Dendritic cell treated with granulocyte-macrophage colony-stimulating factor and Interleukin-4, amounts not matched to agents 40 ng/mL and 50 ng/mL, for 4 days (primary cell): ENCODE results near the gene NAMPT.
A peak's percentile ranks its signal among the peaks of the same experiment; 100 is the strongest.

ENCODE experiments used
- H3K27ac Mint-ChIP-seq: one replicate; pipeline ENCODE4 v1.8.0; 2022; ENCODE audit warnings: mild to moderate bottlenecking, mixed read lengths
- H3K27me3 Mint-ChIP-seq: one replicate; pipeline ENCODE4 v1.8.0; 2022; ENCODE audit warnings: mild to moderate bottlenecking, mixed read lengths
- H3K36me3 Mint-ChIP-seq: one replicate; pipeline ENCODE4 v1.8.0; 2022; ENCODE audit warnings: low read depth, mixed read lengths
- H3K4me1 Mint-ChIP-seq: one replicate; pipeline ENCODE4 v1.8.0; 2022; ENCODE audit warnings: low read depth, mixed read lengths
- H3K4me3 Mint-ChIP-seq: one replicate; pipeline ENCODE4 v1.8.0; 2022; ENCODE audit warnings: mild to moderate bottlenecking, moderate library complexity, mixed read lengths
- H3K9me3 Mint-ChIP-seq: one replicate; pipeline ENCODE4 v1.8.0; 2022; ENCODE audit warnings: mixed read lengths
- intact Hi-C: fragments of 100-400 bp; cut with micrococcal nuclease; formaldehyde crosslinking; loops from one replicate; pipeline ENCODE4 v1.15.0; 2022

The NAMPT gene

DNA sequence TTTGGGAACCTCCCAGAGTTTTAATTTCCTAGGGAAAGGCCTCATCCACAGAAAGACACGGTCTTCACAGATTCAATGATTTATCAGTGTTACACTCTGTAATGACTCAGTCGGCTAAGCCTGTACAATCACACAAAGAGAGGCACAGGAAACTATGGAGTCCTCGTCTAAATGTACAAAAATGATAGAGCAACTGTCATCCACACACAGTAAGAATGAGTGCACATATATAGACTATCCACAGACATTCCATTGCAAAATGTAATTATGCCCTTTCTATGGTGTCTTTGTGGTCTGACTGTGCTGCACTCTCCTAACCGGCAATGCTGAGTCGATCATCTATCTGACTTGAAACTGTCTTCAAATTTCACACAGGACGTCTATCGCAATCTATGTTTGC is 3.5 kb upstream of the NAMPT start:
- no peak overlapping the region for H3K4me3 Mint-ChIP-seq

GRCh38 chr7:106287786-106288185 is 3.0 kb upstream of the NAMPT start:
- Mint-ChIP-seq H3K4me3 (no peak overlapping the region), H3K36me3 (peaks cover 19% of the 10 kb centered on the region), H3K4me1 (peaks cover 39% of the 10 kb centered on the region), H3K27me3 (peaks cover 5% of the 10 kb centered on the region), H3K27ac (no peak overlapping the region), H3K9me3 (no peaks in the 10 kb centered on the region)
- intact Hi-C loops, result no loop called here

More for the DNA sequence above, 3.5 kb upstream of the NAMPT start:
- Mint-ChIP-seq H3K36me3 (peaks cover 19% of the 10 kb centered on the region), H3K27me3 (peaks cover 5% of the 10 kb centered on the region), H3K27ac (no peak overlapping the region), H3K4me1 (peaks cover 43% of the 10 kb centered on the region), H3K9me3 (no peaks in the 10 kb centered on the region)
- intact Hi-C loops, result no loop called here

DNA sequence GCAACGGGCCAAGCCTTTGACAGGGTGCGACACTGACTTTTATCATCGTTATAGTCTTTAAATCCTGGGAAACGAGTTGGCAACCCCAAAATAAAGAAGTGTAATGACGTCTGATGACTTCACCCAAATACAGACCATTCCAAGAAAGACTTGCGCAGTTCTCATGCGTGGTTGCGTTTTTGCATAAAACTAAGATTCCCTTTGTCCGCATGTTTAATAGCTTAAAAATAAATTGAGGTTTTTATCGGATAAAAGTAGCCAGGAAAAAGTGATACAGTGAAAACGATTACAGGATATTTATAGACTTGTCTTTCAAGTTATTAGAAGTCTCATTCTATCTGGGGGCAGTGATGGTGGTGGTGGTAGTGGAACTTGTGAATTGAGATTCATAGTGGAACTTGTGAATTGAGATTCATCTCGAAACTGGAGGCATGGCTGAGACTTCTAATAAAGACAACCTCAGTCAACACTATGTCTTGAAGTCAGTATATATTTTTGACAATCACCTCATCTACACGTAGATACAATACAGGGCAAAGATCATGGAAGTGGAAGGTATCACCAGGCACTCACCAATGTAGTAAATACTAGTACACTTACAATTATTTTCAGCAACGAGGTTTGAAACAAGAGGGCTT is 1.2 kb upstream of the NAMPT start:
- intact Hi-C loops, result loop anchor here (1.0 to 2.0 kb wide), 3 partner anchors 60 to 176 kb away; no protein-coding TSS in a partner anchor
- Mint-ChIP-seq H3K27me3 (peaks cover 5% of the 10 kb centered on the region), H3K36me3 (peaks cover 19% of the 10 kb centered on the region), H3K4me3 (peak overlapping the region; percentile 97), H3K4me1 (peaks cover 39% of the 10 kb centered on the region), H3K9me3 (no peaks in the 10 kb centered on the region), H3K27ac (peak overlapping the region; percentile 99)

GRCh38 chr7:106285051-106285854 is 470 bp upstream of the NAMPT start:
- Mint-ChIP-seq H3K4me3 (peak overlapping the region; percentile 97), H3K36me3 (peaks cover 20% of the 10 kb centered on the region), H3K27me3 (no peaks in the 10 kb centered on the region), H3K27ac (peak overlapping the region; percentile 99), H3K9me3 (no peaks in the 10 kb centered on the region), H3K4me1 (peaks cover 38% of the 10 kb centered on the region)
- intact Hi-C loops, result loop anchor here (1.0 to 2.0 kb wide), 3 partner anchors 61 to 177 kb away; no protein-coding TSS in a partner anchor

GRCh38 chr7:106283831-106284713 is 711 bp downstream of the NAMPT start:
- intact Hi-C loops, result loop anchor here (2.0 to 5.0 kb wide), 2 partner anchors 83 to 141 kb away; no protein-coding TSS in a partner anchor
- Mint-ChIP-seq H3K27ac (peak overlapping the region; percentile 99), H3K4me3 (peak overlapping the region; percentile 97), H3K9me3 (no peaks in the 10 kb centered on the region), H3K36me3 (peaks cover 26% of the 10 kb centered on the region), H3K4me1 (peaks cover 35% of the 10 kb centered on the region), H3K27me3 (no peaks in the 10 kb centered on the region)

- H3K27me3 Mint-ChIP-seq, result no peaks in the 10 kb centered on the region
- H3K9me3 Mint-ChIP-seq, result no peaks in the 10 kb centered on the region
- intact Hi-C loops, result loop anchor here (5.0 kb wide), 1 partner anchor 84 kb away; no protein-coding TSS in a partner anchor
- peak overlapping the region; percentile 99 for H3K27ac Mint-ChIP-seq
- peak overlapping the region; percentile 97 for H3K4me3 Mint-ChIP-seq
- peaks cover 35% of the 10 kb centered on the region for H3K4me1 Mint-ChIP-seq
- peaks cover 26% of the 10 kb centered on the region for H3K36me3 Mint-ChIP-seq
Measured at GRCh38 chr7:106283501-106283830, 1.3 kb downstream of the NAMPT start.

DNA sequence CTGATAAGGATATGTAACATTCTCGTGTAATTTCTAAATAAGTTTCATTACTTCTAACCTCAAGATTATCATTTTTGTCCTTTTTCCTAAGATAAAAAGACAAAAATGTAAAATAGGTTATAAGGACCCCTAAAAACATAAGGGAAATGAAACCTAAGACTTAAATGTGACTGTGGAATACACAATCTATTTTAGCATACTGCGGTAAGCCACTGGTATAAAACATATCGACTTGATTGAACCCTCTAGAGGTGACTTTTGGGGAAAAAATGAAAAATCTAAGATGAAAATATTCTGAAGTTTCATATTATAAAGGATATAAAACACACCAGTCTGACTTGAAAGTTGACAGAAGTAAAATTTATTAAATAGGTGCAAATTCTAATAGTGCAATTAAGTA is 1.9 kb downstream of the NAMPT start:
- intact Hi-C loops, result loop anchor here (5.0 kb wide), 1 partner anchor 84 kb away; no protein-coding TSS in a partner anchor
- Mint-ChIP-seq H3K36me3 (peaks cover 26% of the 10 kb centered on the region), H3K27ac (peak overlapping the region; percentile 48), H3K4me3 (no peak overlapping the region), H3K4me1 (peaks cover 35% of the 10 kb centered on the region), H3K9me3 (no peaks in the 10 kb centered on the region), H3K27me3 (no peaks in the 10 kb centered on the region)

DNA sequence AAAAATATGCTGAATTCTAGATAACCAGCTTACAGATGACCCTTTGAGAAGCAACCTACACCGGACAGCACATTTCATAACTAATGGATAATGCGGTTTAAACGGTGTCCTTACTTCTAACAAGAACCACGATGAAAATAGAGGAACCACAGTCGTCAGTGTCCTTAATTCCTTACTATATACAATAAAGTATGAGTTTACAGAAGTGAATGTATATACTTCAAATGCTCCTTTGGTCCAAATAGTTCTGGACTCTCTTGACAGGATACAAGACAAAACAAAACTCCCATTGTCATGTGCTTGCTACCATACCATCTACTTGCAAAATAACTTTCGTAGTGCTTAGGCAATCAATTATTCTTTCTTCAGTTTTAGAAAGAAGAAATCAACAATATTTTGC is 2.4 kb downstream of the NAMPT start:
- peak overlapping the region; percentile 48 for H3K27ac Mint-ChIP-seq
- peaks cover 31% of the 10 kb centered on the region for H3K36me3 Mint-ChIP-seq
- H3K9me3 Mint-ChIP-seq, result no peaks in the 10 kb centered on the region
- H3K4me3 Mint-ChIP-seq, result peak overlapping the region; percentile 13
- intact Hi-C loops, result loop anchor here (5.0 kb wide), 1 partner anchor 85 kb away; no protein-coding TSS in a partner anchor
- H3K27me3 Mint-ChIP-seq, result no peaks in the 10 kb centered on the region
- peaks cover 35% of the 10 kb centered on the region for H3K4me1 Mint-ChIP-seq

DNA sequence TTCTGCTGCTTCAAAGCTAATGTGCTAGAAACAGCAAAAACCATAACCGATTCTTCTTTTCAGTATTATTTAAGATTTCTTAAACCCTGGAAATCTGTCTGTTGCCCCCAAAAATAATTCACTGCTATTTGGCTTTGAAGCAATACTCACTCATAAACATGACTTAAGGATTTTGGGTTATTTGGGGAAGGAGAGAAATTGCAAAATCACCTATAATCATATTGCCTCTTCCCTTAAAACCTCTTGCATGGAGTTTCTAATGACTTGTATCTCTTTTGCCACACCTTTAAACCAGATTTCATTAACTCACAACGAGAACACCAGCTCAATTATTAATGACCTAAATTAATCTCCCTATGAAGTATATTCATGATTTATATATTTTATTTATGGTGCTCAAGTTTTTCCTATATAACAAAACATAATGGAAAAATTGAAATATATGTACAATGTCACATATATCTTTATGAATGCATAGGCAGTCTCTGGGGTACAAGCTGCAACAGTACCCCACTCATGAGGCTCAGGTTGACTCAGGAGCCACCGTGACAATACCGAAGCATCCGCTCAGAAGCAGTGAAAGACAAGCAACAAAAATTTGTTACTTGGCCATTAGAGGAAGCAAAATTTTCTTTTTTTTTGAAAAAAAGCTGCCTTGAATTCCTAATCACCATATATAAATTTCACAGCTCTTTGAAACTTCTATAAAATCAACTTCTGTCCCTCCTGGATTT is 3.0 kb downstream of the NAMPT start:
- Mint-ChIP-seq H3K27ac (peak overlapping the region; percentile 48), H3K4me3 (no peak overlapping the region), H3K9me3 (no peaks in the 10 kb centered on the region), H3K4me1 (peaks cover 35% of the 10 kb centered on the region), H3K27me3 (no peaks in the 10 kb centered on the region), H3K36me3 (peaks cover 36% of the 10 kb centered on the region)
- intact Hi-C loops, result loop anchor here (5.0 kb wide), 1 partner anchor 86 kb away; no protein-coding TSS in a partner anchor

DNA sequence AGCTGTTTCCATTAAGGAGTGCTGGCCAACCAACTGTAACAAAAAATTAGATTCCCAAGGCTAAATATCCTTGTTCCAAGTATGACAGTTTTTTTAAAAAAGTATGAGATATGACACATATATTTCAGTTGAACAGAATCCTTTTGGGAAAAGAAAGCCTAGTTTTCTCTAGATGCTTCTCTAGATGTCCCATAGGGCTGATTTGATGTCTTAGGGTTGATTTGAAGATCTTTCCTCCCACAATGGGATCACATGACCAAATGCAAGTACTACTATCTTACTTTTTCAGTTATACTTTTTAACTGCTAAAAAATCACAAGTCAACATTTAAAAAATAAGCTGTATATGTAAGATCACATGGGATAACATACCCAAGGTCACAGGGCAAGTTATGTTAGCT is 3.7 kb downstream of the NAMPT start:
- peaks cover 33% of the 10 kb centered on the region for H3K4me1 Mint-ChIP-seq
- H3K27ac Mint-ChIP-seq, result no peak overlapping the region
- peaks cover 42% of the 10 kb centered on the region for H3K36me3 Mint-ChIP-seq
- intact Hi-C loops, result loop anchor here (5.0 kb wide), 1 partner anchor 86 kb away; no protein-coding TSS in a partner anchor
- no peak overlapping the region for H3K4me3 Mint-ChIP-seq
- no peaks in the 10 kb centered on the region for H3K27me3 Mint-ChIP-seq
- no peaks in the 10 kb centered on the region for H3K9me3 Mint-ChIP-seq

- Mint-ChIP-seq H3K27ac (no peak overlapping the region), H3K36me3 (peaks cover 43% of the 10 kb centered on the region), H3K4me1 (peaks cover 24% of the 10 kb centered on the region), H3K9me3 (no peaks in the 10 kb centered on the region), H3K4me3 (no peak overlapping the region), H3K27me3 (no peaks in the 10 kb centered on the region)
- intact Hi-C loops, result loop anchor here (5.0 kb wide), 1 partner anchor 88 kb away; no protein-coding TSS in a partner anchor
Measured at GRCh38 chr7:106279425-106280197, 5.2 kb downstream of the NAMPT start.

DNA sequence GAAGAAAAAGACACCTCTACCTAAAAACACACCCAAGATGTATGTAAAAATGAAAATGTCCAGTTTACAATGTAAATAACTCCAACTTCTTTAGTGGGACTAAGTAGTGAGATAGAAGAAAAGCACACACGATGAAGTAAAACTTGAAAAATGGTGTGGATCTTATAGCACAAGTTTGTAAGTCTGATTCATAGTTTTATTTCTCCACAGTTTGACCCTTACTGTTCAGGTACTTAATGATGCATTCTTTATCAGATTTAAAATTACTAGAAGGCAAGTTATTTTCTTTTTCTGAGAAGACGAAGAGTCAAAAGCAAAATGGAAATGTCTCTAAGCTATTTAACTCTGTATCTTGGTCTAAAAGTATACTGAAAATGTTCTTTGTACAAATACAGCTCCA is 6.1 kb downstream of the NAMPT start:
- Mint-ChIP-seq H3K9me3 (no peaks in the 10 kb centered on the region), H3K27me3 (no peaks in the 10 kb centered on the region), H3K27ac (no peak overlapping the region), H3K4me3 (no peak overlapping the region), H3K4me1 (peaks cover 21% of the 10 kb centered on the region), H3K36me3 (peaks cover 44% of the 10 kb centered on the region)
- intact Hi-C loops, result no loop called here
